ENCODE data around the gene KIF2A. TPM values are rescaled to one million over a fixed set of nuclear protein-coding genes. Genes with fewer than 3 reads are reported as not detected.

The KIF2A gene
- total and polyA plus RNA-seq, 2 of the 4 experiments (the other 2 are of a cell fraction) = 23.6 to 37.3 TPM

DNA sequence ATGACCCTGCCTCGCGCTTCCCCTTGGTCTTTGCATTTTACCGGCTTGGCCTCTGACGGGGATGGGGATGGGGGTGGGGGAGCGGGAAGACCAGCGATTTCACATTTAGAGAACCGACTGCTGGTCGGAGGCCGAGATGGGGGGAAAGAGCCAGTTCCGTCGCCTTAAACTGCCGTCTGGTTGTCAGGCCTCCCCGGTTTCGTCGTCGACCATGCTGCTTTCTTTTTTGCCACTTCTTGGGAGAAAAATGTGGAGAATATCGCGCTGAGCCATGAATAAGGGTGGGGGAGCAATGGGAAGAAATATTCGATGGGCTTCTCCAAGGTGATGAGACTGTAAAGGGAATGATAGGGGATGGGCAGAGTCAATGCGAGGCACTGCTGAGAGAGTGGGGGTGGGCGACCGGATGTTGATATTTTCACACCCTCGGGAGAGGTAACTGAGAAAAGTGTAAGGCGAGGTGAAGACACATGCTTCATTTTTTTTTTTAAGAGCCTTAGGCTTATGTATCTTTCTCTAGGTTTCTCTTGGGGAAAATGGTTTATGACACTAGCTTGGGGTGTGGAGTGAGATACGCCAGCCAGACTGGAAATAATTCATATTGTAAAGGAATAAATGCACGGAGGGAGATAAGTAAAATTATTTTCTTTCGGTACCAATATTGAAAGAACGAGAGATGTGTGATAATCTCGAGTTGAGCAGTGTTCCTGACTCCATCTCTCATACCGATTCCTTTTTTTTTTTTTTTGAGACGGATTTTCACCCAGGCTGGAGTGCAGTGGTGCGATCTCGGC is 1.1 kb downstream of the KIF2A start (continued):
- TF ChIP-seq POLR2A (IDR thresholded peaks at IDR 0.05; ENCODE audit: low read depth, low read length) (no peak), MAZ (IDR thresholded peaks at IDR 0.05; ENCODE audit: borderline replicate concordance, low read depth, low read length) (no peak)

DNA sequence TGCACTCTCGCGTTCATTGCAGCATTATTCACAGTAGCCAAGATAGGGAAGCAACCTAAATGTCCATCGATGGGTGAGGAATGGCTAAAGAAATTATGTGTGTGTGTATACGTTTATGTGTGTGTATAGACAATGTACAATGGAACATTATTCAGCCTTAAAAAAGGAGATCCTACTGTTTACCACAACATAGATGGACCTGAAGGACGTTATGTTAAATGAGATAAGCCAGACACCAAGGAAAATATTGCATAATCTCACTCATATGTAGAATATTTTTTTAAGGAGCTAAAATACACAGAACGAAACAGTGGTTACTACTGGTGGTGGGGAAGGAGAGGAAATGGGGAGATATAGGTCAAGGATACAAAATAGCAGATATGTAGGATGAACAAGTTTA is 2.4 kb downstream of the KIF2A start:
- TF ChIP-seq, protein P1, sequence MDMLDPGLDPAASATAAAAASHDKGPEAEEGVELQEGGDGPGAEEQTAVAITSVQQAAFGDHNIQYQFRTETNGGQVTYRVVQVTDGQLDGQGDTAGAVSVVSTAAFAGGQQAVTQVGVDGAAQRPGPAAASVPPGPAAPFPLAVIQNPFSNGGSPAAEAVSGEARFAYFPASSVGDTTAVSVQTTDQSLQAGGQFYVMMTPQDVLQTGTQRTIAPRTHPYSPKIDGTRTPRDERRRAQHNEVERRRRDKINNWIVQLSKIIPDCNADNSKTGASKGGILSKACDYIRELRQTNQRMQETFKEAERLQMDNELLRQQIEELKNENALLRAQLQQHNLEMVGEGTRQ (IDR thresholded peaks at IDR 0.05; ENCODE audit: low read depth, low read length) = no peak
- peak; percentile 60 for TF ChIP-seq CEBPB (IDR thresholded peaks at IDR 0.05; ENCODE audit: low read depth, low read length)
- dilution Hi-C loops (cut with HindIII; ENCODE audit: low sequenced_read_pairs, unreplicated experiment) (no loop called here), in situ Hi-C loops (cut with MboI; ENCODE audit: low sequenced_read_pairs) (no loop called here)

More for the DNA sequence above, 2.4 kb downstream of the KIF2A start:
- Histone ChIP-seq H3K9me1 (ENCODE audit: insufficient read depth, low read length) (peaks cover 14% of the 10 kb centered on the region), H4K8ac (ENCODE audit: low read depth in 2 of 2, low read length in 2 of 2) (peak overlapping the region in 1 of 2 experiments; percentile 24; a peak in 1 of 4 replicates), H3K4me2 (ENCODE audit: low read depth, low read length) (no peak overlapping the region), H4K20me1 (ENCODE audit: insufficient read depth, low read length) (peaks cover 50% of the 10 kb centered on the region), H2BK15ac (ENCODE audit: low read depth, low read length) (no peak overlapping the region), H3K9me3 (ENCODE audit: control insufficient read depth, insufficient read depth, low read length) (no peaks in the 10 kb centered on the region), H3K4ac (ENCODE audit: low read depth, low read length) (no peak overlapping the region), H2BK20ac (ENCODE audit: low read depth, low read length) (no peak overlapping the region), H2BK5ac (ENCODE audit: low read depth, low read length, poor library complexity, severe bottlenecking) (no peak overlapping the region), H3K4me3 (ENCODE audit: insufficient read depth, low read depth, low read length) (no peak overlapping the region), H4K91ac (ENCODE audit: insufficient read depth, low read depth, low read length) (no peak overlapping the region), H3K18ac (ENCODE audit: low read depth, low read length) (no peak overlapping the region), H3K14ac (replicated peaks; ENCODE audit: low read depth, low read length) (no peak overlapping the region), H3K79me1 (ENCODE audit: low read depth in 1 of 2, low read length in 2 of 2) (peaks cover 0 to 51% of the 10 kb centered on the region in 2 experiments; a peak in 2 of 4 replicates), H3K36me3 (ENCODE audit: control insufficient read depth, insufficient read depth, low read length) (no peaks in the 10 kb centered on the region; the same call in 1 of the 2 replicates), H3K9ac (ENCODE audit: low read depth, low read length) (no peak overlapping the region), H3K4me1 (ENCODE audit: control insufficient read depth, insufficient read depth, low read length) (0 out of 2 replicates have a peak, but pooled peaks cover 2% of the 10 kb centered on the region), H2AFZ (replicated peaks; ENCODE audit: low read length, poor library complexity) (no peak overlapping the region), H3K27me3 (ENCODE audit: control insufficient read depth, insufficient read depth, low read length) (no peaks in the 10 kb centered on the region), H2AK9ac (replicated peaks; ENCODE audit: low read depth, low read length, poor library complexity) (no peak overlapping the region), H2BK120ac (ENCODE audit: low read depth, low read length) (no peak overlapping the region), H3K56ac (ENCODE audit: extremely low read depth, insufficient read depth, low read length) (no peak overlapping the region), H2AK5ac (ENCODE audit: low read depth, low read length) (no peak overlapping the region), H3K27ac (ENCODE audit: insufficient read depth, low read length) (no peak overlapping the region), H3K23ac (ENCODE audit: low read depth, low read length) (peak overlapping the region; percentile 87; the same call in 1 of the 2 replicates), H4K5ac (ENCODE audit: low read depth, low read length) (no peak overlapping the region)
- no TSS peak for BruUV-seq (replicated peaks)
- CTCF ChIA-PET = no interaction called here
- POLR2A ChIA-PET (ENCODE audit: unreplicated experiment) = no interaction called here
- intact Hi-C loops (cut with micrococcal nuclease) = no loop called here
- no peak for DNase-seq
- WGBS, 2 experiments (ENCODE audit: extremely low coverage in 2 of 2, insufficient read length in 1 of 2) = no CpG with 5 or more reads among the region's 6 CpGs
- no peak for ATAC-seq (ENCODE audit: low read depth)

All from IMR-90 (cell line).